HG03469 (cell line): ENCODE measurements around the gene PIP4K2C.

Experiments
- ATAC-seq: cut with Tn5 transposase; IDR thresholded peaks from one replicate; pipeline ENCODE4 v1.9.1; 2021; ENCODE audit warnings: mild to moderate bottlenecking, moderate library complexity, moderate number of reproducible peaks; ENCODE audit not compliant: unreplicated experiment

Gene PIP4K2C

GRCh38 chr12:57590864-57591781, at the start of gene PIP4K2C:
TSS of gene PIP4K2C (plus strand) at chr12:57591192. CDS start at chr12:57591290, 98 bp downstream.
- ATAC-seq = peak; percentile 88

- ATAC-seq = no peak
These were observed 49.3 kb upstream of the PIP4K2C start for GRCh38 chr12:57541717-57542116.

GRCh38 chr12:57543581-57543980, 47.4 kb upstream of the PIP4K2C start:
- ATAC-seq = no peak

- ATAC-seq = no peak
These were observed 45.1 kb upstream of the PIP4K2C start for GRCh38 chr12:57545809-57546437.

GRCh38 chr12:57546438-57547287, 44.3 kb upstream of the PIP4K2C start, which contains the start of gene DCTN2:
TSS of gene DCTN2 (minus strand) at chr12:57547192. CDS start at chr12:57547063, 129 bp downstream.
- ATAC-seq = peak; percentile 96

- ATAC-seq = no peak
These were observed 43.5 kb upstream of the PIP4K2C start for GRCh38 chr12:57547288-57548012.

GRCh38 chr12:57548013-57548315, 43.0 kb upstream of the PIP4K2C start:
- ATAC-seq = no peak

- ATAC-seq = no peak
These were observed 42.5 kb upstream of the PIP4K2C start for GRCh38 chr12:57548488-57548887.

GRCh38 chr12:57549203-57549908, 41.6 kb upstream of the PIP4K2C start:
- ATAC-seq = no peak

GRCh38 chr12:57549909-57550640, 40.9 kb upstream of the PIP4K2C start, which contains the start of gene KIF5A:
TSS of gene KIF5A (plus strand) at chr12:57550044. CDS start at chr12:57550272, 228 bp downstream.
- no peak for ATAC-seq

GRCh38 chr12:57550641-57551549, 40.1 kb upstream of the PIP4K2C start:
- ATAC-seq = no peak

GRCh38 chr12:57551637-57552305, 39.2 kb upstream of the PIP4K2C start:
- ATAC-seq = no peak

- no peak for ATAC-seq
These were observed 38.7 kb upstream of the PIP4K2C start for GRCh38 chr12:57552306-57552651.

- ATAC-seq = no peak
These were observed 38.1 kb upstream of the PIP4K2C start for GRCh38 chr12:57552835-57553313.

GRCh38 chr12:57553343-57554202, 37.4 kb upstream of the PIP4K2C start:
- ATAC-seq = no peak

GRCh38 chr12:57554453-57554852, 36.5 kb upstream of the PIP4K2C start:
- ATAC-seq = no peak

GRCh38 chr12:57554897-57555296, 36.1 kb upstream of the PIP4K2C start:
- ATAC-seq = no peak
